ENCODE results near the gene EBLN2. TPM values are rescaled to one million over a fixed set of nuclear protein-coding genes. Genes with fewer than 3 reads are reported as not detected.
"Not testable (repeated sequence)": the region's sequence is repeated elsewhere in the genome, so short reads cannot be mapped to it uniquely, and the experiment has no call there.

Gene EBLN2
- total RNA-seq, 1 donor: 8.6 TPM

- peak; percentile 71 for DNase-seq (ENCODE audit: low read depth)
- peak; percentile 41 for TF ChIP-seq CTCF (IDR thresholded peaks at IDR 0.05; ENCODE audit: insufficient read depth, low read depth, low read length)
Measured at GRCh38 chr3:73056014-73056844, 5.2 kb upstream of the EBLN2 start.

GRCh38 chr3:73056845-73057150 lies 4.7 kb upstream of the EBLN2 start:
- TF ChIP-seq CTCF (IDR thresholded peaks at IDR 0.05; ENCODE audit: insufficient read depth, low read depth, low read length): no peak
- no peak for DNase-seq (ENCODE audit: low read depth)
- H3K4me3 ChIP-seq (ENCODE audit: low read depth, low read length): no peak overlapping the region

More at GRCh38 chr3:73056014-73056844, 5.2 kb upstream of the EBLN2 start:
- no peak overlapping the region for H3K4me3 ChIP-seq (ENCODE audit: low read depth, low read length)

GRCh38 chr3:73060302-73060723 lies 1.1 kb upstream of the EBLN2 start:
- TF ChIP-seq CTCF (IDR thresholded peaks at IDR 0.05; ENCODE audit: insufficient read depth, low read depth, low read length): no peak
- H3K4me3 ChIP-seq (ENCODE audit: low read depth, low read length): no peak overlapping the region
- peak; percentile 76 for DNase-seq (ENCODE audit: low read depth)

- H3K4me3 ChIP-seq (ENCODE audit: low read depth, low read length); DNase-seq (ENCODE audit: low read depth): not testable (repeated sequence)
Measured at GRCh38 chr3:73066243-73066642, 4.8 kb downstream of the EBLN2 start.

- TF ChIP-seq CTCF (IDR thresholded peaks at IDR 0.05; ENCODE audit: insufficient read depth, low read depth, low read length): no peak
- no peak overlapping the region for H3K4me3 ChIP-seq (ENCODE audit: low read depth, low read length)
- DNase-seq (ENCODE audit: low read depth): no peak
Measured at GRCh38 chr3:73068419-73068818, 7.0 kb downstream of the EBLN2 start.

GRCh38 chr3:73069187-73069586 lies 7.7 kb downstream of the EBLN2 start:
- TF ChIP-seq CTCF (IDR thresholded peaks at IDR 0.05; ENCODE audit: insufficient read depth, low read depth, low read length): no peak
- DNase-seq (ENCODE audit: low read depth): no peak
- no peak overlapping the region for H3K4me3 ChIP-seq (ENCODE audit: low read depth, low read length)

- DNase-seq (ENCODE audit: low read depth): no peak
Measured at GRCh38 chr3:73069775-73070444, 8.5 kb downstream of the EBLN2 start.

More at GRCh38 chr3:73069775-73070444, 8.5 kb downstream of the EBLN2 start:
- no peak overlapping the region for H3K4me3 ChIP-seq (ENCODE audit: low read depth, low read length)
- no peak for TF ChIP-seq CTCF (IDR thresholded peaks at IDR 0.05; ENCODE audit: insufficient read depth, low read depth, low read length)

Data from fibroblast of villous mesenchyme (primary cell).